GM10248 (cell line): ENCODE measurements around the gene TM7SF2.

Experiments used
- CTCF ChIA-PET: fragments of 300-600 bp; sonication (Branson Sonifier 250); formaldehyde crosslinking; extraction: SDS; loops from one replicate; lab custom pipeline; 2021; ENCODE audit warnings: antibody characterized with exemption; lab: Yijun Ruan, JAX
- POLR2A ChIA-PET: fragments of 350-650 bp; sonication (Branson Sonifier 250); formaldehyde crosslinking; extraction: SDS; loops from one replicate; lab custom pipeline; 2020; ENCODE audit warnings: antibody characterized with exemption; lab: Yijun Ruan, JAX
- DNase-seq: peaks from one replicate; pipeline ENCODE4 v3.0.0; 2012; ENCODE audit errors: extremely low spot score
- TF ChIP-seq, protein P1 (sequence below): IDR thresholded peaks from 2 replicates; pipeline ENCODE4 v1.5.1; 2012; ENCODE audit warnings: mild to moderate bottlenecking, low read depth; ENCODE audit errors: extremely low read depth, missing control alignments, control extremely low read depth

TM7SF2 gene

DNA sequence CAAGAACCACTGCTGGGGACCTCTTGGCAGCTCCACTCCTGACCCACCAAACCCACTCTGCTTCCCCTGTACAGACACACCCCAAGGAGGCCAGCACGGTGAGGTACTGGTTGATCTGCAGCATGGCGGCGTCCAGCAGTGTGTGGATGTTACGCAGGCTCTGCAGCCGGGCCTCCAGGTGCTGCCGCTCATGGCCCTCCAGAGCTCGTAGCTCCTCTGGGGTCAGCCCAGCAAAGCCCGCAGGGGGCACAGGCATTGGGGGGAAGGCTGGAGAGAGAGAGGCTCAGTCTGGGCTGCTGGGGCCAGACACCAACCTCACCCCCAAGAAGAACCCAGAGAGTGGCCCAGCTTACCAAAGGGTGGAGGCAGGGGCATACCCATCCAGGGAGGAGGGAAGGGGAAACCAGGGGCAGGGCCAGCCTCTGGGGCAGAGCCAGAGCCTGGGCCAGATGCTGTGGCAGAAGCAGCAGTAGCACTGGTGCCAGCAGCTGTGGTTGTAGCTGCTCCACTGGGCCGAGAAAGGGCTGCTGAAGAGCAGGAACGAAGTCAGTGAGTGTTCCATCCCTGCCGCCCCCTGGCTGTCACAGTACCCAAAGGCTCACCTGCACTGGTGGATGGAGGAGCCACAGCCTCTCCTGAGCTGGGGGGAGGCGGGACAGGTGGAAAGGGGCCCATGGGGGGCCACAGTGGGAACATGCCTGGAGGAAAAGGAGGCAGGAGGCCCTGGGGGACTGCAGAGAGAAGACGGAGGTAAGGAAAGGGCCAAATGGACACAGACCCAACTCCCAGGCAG lies 18.2 kb downstream of the TM7SF2 start:
- ChIA-PET POLR2A (interaction anchor here (0.6 to 1.2 kb wide), 3 partner anchors 8 to 600 kb away, joined by 4 to 6 read pairs (median 5); partner anchors contain the start of genes FAU and MRPL49), CTCF (interaction anchor here (1.0 to 5.1 kb wide), 4 partner anchors 9 to 52 kb away, joined by 3 to 24 read pairs (median 9); partner anchors contain the start of genes CAPN1, TM7SF2 and ZNHIT2)
- TF ChIP-seq, protein P1, sequence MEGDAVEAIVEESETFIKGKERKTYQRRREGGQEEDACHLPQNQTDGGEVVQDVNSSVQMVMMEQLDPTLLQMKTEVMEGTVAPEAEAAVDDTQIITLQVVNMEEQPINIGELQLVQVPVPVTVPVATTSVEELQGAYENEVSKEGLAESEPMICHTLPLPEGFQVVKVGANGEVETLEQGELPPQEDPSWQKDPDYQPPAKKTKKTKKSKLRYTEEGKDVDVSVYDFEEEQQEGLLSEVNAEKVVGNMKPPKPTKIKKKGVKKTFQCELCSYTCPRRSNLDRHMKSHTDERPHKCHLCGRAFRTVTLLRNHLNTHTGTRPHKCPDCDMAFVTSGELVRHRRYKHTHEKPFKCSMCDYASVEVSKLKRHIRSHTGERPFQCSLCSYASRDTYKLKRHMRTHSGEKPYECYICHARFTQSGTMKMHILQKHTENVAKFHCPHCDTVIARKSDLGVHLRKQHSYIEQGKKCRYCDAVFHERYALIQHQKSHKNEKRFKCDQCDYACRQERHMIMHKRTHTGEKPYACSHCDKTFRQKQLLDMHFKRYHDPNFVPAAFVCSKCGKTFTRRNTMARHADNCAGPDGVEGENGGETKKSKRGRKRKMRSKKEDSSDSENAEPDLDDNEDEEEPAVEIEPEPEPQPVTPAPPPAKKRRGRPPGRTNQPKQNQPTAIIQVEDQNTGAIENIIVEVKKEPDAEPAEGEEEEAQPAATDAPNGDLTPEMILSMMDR = peak; percentile 11
- no peak for DNase-seq

DNA sequence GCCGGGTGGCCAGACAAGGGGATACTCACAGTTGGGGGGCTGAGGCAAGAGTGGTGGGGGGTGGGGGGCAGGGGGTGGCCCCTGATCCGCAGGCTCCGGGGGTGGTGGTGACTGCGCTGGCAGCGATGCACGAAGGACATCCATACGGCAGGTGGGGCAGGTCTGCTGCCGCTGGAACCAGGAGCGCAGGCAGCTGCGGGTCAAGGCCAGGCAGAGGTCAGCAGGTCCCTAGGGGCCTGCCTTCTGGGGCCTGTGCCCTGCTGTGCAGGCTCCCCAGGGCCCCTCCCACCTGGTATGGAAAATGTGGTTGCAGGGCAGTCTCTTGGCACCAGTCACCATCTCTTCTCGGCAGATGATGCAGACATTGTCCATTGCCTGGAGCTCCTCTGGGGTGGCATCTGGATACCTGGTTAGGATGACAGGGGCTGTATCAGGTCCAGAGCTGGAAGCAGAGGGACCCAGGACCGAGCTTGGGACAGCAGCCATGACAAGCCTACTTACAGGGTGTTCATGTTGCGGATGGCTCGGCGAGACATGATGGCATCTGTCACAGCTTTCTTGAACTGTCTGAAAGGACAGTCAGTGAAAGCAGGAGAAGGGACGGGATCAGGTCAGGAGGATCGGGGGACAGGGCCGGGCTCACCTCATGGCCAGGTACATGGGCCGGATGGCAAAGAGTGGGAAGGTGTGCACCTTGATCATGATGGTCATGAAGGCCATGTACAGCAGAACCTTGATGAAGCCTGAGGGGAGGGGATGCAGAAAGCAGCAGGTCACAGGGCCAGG lies 19.2 kb downstream of the TM7SF2 start:
- TF ChIP-seq, protein P1 = no peak
- ChIA-PET CTCF (interaction anchor here (0.8 to 5.1 kb wide), 7 partner anchors 9 to 118 kb away, joined by 3 to 24 read pairs (median 4); partner anchors contain the start of genes CAPN1, FAU, MRPL49 and TM7SF2), POLR2A (interaction anchor here (0.6 to 1.2 kb wide), 2 partner anchors 9 to 17 kb away, joined by 4 to 6 read pairs; partner anchors contain the start of genes FAU and MRPL49)
- no peak for DNase-seq

DNA sequence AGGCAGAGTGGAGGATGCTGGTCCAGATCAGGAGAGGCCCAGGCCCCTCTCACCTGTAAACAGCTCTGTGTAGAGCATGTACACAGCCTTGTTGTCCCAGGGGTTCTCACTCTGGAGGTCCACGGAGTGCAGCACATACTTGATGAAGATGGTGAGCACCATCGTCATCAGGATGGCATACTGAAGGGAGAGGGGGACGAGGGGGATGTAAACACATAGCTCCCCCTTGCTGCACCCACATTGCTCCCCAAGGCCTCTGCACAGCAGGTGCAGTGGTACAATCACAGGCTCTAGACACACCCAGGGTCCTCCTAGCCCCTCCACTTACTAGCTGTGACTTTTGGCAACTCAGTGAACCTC lies 19.7 kb downstream of the TM7SF2 start:
- CTCF ChIA-PET = interaction anchor here (0.8 to 5.1 kb wide), 6 partner anchors 9 to 119 kb away, joined by 3 to 24 read pairs (median 8); partner anchors contain the start of genes CAPN1, FAU, MRPL49 and TM7SF2
- TF ChIP-seq, protein P1 = no peak
- no peak for DNase-seq
- POLR2A ChIA-PET = interaction anchor here (0.8 to 1.2 kb wide), 2 partner anchors 9 to 14 kb away, joined by 3 to 4 read pairs; partner anchors contain the start of genes FAU, MRPL49 and ZNHIT2

DNA sequence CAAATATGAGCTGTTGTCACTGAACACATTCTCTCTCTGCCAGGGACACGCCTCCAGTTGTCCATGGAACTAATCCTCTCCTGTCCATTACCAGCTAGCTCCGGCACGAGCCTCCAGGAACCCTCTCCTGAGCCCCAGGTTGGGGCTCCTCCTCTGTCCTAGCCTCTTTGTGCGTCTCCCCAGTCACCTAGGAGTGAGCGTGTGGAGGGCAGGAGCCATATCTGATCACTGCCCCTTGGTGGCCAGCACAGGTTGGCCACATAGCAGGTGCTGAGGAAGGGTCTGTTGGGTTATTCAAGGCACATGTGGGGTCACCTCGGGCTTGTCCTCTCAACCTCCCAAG lies 20.2 kb downstream of the TM7SF2 start:
- CTCF ChIA-PET = interaction anchor here (1.2 to 5.1 kb wide), 5 partner anchors 10 to 119 kb away, joined by 4 to 24 read pairs (median 13); partner anchors contain the start of genes CAPN1, FAU, MRPL49 and TM7SF2
- TF ChIP-seq, protein P1 = no peak
- DNase-seq = no peak
- POLR2A ChIA-PET = interaction anchor here (0.8 to 0.9 kb wide), 2 partner anchors 10 to 15 kb away, joined by 3 to 6 read pairs; partner anchors contain the start of genes FAU, MRPL49 and ZNHIT2

DNA sequence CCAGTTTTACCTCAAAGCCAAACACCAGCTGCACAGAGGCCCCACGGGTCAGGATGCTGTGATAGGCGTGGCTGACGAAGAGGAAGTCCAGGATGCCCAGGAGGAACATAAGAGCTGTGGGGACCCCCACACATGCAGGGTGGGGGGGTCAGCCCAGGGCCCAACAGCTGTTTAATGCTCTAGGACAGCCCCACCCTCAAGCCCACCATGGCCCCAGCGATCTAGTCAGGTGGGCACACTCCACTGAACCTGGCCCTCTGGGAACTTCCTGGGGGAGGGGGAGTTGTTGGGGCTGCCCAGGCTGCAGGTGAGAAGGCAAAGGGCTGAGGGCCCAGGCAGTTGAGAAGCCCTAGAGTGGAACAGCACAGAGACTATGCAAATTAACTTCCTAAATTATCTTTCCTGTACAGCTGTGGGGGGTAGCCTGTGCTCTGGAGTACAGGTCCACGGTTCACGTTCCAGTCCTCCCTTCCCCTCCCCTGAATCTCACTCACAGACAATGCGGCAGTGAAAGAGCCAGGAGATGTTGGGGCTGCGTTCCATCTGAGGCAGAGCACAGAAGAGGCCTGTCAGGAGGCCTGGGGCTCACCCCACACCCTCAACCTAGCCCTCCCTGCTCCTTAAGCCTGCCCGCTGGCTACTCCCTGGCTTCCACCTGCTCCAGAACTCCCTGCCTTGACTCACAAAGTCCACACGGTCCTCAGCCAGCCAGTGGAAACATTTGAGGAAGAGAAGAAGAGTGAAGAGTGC lies 20.7 kb downstream of the TM7SF2 start:
- ChIA-PET CTCF (interaction anchor here (1.2 to 5.1 kb wide), 5 partner anchors 10 to 120 kb away, joined by 4 to 24 read pairs (median 13); partner anchors contain the start of genes CAPN1, FAU, MRPL49 and TM7SF2), POLR2A (interaction anchor here (0.8 to 2.9 kb wide), 3 partner anchors 10 to 15 kb away, joined by 3 to 10 read pairs (median 6); partner anchors contain the start of genes FAU, MRPL49 and ZNHIT2)
- DNase-seq = peak; percentile 68
- TF ChIP-seq, protein P1 = no peak
